GM18867 (cell line): ENCODE measurements around the gene SPIN2B.
"Not testable (repeated sequence)": the region's sequence is repeated elsewhere in the genome, so short reads cannot be mapped to it uniquely, and the experiment has no call there.

Source experiments
- ATAC-seq: cut with Tn5 transposase; IDR thresholded peaks from one replicate; pipeline ENCODE4 v1.9.1; 2021; ENCODE audit warnings: mild to moderate bottlenecking, moderate library complexity; ENCODE audit not compliant: unreplicated experiment

The SPIN2B gene

DNA sequence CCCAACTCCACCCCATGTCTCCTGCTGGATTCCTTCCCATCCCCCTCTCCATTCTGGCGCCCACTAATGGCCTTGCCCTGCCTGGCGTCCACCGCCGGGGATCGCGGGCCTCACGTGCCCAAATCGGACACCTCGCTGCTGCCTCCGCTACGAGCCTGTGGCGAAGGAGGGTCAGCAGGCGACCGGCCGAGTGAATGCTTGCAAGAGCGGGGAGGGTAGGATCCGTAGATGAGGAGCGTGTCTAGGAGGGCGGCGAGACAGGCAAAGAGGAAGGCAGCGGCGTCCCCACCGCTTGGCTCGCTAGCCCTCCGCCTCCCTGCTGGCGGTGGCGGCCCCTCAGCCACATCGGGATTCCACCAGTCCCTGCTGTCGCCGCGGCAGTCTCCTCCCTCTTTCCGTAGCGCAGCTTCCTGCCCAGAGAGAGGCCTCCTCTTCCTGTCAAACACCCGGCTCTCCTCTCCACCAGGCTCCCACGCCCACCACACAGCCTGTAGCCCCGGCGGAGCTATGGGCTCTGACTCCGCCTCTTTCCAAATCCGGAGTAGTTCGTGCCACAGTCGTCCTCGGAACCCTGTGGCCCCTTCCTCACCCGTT, at the start of gene SPIN2B:
TSS of gene SPIN2B (minus strand) at position 387 of the 594 bp plus-strand sequence.
- ATAC-seq = peak; percentile 99

DNA sequence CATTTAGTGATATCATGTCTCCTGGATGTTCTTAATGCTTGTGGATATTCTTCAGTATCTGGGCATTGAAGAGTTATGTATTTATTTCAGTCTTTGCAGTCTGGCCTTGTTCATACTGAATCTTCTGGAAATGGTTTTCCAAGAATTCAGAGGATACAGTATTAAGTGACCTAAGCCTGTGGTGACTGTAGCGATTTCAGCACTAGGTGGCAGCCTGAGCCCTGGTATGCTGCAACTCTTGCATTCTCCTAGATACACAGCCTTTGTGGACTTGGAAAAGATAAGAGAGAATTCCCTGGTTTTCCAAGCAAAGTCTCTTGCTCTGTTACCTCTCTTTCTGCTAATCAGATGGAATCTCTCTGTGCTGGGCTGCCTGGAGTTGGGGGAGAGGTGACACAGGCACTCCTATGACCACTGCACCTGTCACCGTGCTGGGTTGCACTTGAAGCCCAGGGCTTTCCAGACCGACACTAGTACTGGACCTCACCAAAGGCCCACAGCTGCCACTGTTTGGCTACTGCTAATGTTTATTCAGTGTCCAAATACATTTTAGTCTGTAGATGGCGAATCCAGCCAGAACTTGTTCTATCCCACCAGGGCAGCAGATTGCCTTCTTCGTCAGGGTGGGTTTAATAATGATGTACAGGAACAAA, 35.2 kb upstream of the SPIN2B start:
- ATAC-seq = no peak

DNA sequence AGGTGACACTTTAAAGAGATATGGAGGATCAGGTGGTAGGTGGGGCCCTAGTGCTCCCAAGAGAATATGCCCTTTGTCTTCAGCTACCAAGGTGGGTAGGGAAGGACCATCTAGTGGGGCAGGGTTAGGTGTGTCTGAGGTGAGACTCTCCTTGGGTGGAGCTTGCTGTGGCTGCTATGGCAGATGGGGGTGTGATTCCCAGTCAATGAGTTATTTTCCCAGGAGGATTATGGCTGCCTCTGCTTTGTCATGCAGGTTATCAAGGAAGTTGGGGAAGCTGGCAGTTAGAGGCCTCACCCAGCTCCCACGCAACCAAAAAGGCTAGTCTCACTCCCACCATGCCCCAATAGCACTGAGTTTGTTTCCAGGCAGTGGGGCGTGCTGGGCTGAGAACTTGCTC, 33.8 kb upstream of the SPIN2B start:
- no peak for ATAC-seq

DNA sequence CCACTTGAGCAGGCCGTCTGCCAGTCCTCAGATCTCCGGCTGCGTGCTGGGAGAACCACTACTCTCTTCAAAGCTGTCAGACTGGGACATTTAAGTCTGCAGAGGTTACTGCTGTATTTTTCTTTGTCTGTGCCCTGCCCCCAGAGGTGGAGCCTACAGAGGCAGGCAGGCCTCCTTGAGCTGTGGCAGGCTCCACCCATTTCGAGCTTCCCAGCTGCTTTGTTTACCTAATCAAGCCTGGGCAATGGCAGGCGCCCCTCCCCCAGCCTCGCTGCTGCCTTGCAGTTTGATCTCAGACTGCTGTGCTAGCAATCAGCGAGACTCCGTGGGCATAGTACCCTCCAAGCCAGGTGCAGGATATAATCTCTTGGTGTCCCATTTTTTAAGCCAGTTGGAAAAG, 30.9 kb upstream of the SPIN2B start:
- not testable (repeated sequence) for ATAC-seq

DNA sequence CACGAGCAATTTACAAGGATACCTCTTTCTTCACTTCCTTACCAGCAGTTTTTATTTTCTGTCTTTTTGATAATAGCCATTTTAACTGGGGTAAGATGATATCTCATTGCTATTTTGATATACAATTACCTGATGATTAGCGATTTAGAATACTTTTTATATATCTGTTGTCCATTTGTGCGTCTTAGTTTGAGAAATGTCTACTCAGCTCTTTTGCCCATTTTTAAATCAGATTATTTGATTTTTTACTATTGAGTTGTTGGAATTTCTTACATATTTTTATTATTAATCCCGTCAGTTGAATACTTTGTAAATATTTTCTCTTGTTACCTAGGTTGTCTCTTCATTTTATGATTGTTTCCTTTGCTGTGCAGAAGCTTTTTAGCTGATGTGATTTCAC, 17.3 kb upstream of the SPIN2B start:
- no peak for ATAC-seq

DNA sequence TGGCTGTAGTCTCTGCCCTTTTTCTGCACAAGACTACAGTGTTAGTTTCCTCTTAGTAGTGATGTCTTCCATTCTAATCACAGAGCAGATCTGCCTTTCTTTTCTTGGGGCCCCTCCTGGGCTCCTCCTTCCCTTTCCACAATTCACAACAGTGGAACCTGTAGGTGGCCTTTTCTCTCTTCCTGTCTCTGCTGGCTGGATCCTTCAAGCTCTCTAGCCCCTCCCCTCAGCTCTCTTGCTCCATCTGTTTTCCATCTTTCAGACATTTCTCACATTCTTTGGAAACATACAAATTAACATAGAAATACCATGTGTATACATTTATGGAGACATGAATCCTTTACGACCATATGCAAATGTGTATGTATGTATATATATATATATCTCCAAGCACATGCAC, 16.2 kb upstream of the SPIN2B start:
- ATAC-seq = no peak

DNA sequence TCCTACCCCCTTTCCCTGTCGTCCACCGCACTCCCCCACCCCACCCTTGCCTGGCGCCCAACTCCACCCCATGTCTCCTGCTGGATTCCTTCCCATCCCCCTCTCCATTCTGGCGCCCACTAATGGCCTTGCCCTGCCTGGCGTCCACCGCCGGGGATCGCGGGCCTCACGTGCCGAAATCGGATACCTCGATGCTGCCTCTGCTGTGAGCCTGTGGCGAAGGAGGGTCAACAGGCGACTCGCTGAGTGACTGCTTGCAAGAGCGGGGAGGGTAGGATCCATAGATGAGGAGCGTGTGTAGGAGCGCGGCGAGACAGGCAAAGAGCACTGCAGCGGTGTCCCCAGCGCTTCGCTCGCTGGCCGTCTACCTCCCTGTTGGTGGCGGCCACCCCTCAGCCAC, 15.7 kb upstream of the SPIN2B start, which contains the start of gene SPIN2A:
TSS of gene SPIN2A (minus strand) at position 325 of the 400 bp plus-strand sequence. CDS start 800 bp downstream, outside the sequence.
- ATAC-seq = not testable (repeated sequence)

DNA sequence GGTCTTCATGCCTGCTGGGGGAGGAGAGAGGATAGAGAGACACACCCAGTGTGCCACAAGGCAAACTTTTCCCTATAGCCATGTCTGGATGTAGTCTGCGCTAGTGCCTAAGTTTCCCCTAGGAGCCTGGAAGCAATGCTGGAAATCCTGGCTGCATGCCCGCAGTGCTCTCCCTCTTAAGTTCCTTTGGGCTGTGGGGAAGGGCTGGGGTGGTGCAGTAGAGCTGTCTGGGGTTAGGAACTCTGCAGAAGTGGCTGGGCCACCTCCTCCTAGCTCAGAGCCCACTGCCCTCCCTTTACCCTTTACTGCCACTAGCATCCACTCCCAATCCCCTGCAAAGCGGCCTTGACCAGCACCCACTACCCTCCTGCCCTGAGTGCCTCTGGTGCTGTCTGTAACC, 15.2 kb upstream of the SPIN2B start:
- not testable (repeated sequence) for ATAC-seq

DNA sequence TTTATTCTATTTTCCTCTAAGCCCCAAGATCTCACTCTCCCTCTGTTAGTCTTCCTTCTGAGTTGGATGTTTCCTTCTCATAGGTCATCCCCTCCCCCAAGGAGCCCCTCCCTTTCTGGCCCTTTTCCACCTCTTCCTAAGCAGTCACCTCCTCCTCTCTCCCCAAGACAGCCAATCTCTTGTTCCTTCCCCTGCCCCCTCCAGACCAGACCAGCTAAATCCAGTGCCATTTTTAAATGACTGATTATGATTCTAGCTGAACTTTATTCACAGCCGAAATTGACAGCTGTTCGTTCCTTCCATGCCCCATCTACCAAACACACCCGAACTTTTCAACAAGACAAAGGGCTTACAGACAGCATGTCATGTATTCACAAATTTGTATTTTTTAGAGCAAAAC, 13.9 kb upstream of the SPIN2B start:
- ATAC-seq = no peak

DNA sequence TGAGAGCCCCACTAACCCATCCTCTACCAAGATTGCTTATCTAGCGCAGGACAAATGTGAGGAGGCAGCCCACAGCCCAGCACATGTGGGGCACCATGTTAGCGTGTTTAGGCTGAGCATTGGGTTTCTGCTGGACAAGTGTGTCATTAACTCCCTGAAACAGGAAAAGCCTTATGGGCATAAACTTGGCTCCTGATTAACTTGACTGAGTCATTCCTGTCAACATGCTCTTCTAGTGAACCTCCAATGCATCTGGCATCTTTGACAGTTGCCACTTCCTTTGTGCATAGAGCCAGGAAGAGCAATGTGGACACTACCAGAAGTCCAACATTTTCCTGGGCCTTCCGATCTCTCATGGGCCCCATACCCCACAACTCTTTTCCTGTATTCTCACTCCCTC, 13.4 kb upstream of the SPIN2B start:
- ATAC-seq = no peak

DNA sequence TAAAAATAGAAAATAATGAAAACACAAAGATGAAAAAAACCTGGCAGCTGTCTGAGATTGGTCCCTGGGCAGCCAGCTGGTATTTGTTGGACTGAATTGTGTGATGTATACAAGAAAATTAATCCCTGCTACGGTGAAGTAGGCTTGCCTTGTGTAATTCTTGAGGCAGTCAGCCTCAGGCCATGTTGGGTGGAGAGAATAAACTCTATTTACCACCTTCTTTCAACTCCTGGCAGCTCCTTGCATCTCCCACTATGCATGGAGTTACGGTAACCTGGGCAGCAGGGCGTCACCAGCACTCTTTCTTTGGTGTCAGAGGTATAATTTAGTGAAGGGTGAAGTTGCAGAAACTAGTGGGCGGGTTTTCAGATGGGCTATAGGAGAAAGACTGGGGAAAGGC, 12.4 kb upstream of the SPIN2B start:
- no peak for ATAC-seq

DNA sequence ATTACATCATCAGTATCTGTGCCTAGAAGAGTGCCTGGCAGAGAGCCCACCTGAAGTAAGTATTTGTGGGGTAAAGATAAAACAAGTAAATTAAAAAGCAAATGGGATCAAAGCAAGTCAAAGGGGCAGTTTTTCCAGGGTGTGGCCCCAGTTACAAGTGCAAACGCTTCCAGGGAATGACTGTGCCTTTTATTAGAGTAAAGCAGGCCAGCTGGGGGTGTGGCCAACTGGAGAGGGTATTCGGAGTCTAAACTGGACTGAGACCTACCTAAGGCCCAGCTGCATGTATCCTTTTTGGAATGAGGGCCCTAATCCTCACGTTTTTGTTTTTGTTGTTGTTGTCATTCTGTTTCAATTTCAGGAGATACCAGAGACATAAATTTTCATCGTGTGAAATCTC, 11.9 kb upstream of the SPIN2B start:
- not testable (repeated sequence) for ATAC-seq

DNA sequence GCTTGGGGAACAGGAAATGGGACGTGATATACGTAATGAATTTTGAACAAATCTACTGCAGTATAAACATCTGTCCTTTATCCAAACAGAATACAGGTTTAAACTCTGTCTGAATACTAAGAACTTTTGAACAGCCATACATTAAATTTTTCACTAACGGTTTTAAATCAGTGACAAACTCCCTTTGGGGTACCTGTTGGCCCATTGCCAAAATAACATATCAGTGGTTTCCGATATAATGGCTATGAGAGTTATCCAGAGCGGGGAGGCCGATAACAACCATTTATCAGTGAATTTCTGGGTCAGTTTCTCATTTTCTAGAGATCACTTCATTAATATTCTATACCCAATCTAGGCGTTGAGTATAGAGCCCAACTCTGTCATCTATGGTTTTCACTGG, 10.7 kb upstream of the SPIN2B start:
- no peak for ATAC-seq

DNA sequence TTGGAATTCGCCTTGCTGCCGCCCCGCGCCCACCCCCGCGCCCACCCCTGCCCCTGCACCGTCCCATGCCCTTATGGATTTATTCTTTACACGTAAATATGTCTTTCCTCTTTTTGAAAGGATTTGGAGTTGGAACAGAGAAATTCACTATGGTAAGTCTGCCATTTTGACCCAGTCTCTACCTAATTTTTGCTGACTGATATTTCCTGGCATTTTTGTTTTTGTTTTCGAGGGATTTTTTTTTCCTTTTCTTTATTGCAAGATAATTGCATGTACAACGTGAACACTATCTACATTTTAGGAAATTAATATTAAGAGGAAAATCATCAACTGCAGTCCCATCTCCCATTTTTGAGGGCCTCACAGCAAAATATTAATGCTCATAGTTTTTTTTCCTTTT, 468 bp upstream of the SPIN2B start:
- no peak for ATAC-seq

DNA sequence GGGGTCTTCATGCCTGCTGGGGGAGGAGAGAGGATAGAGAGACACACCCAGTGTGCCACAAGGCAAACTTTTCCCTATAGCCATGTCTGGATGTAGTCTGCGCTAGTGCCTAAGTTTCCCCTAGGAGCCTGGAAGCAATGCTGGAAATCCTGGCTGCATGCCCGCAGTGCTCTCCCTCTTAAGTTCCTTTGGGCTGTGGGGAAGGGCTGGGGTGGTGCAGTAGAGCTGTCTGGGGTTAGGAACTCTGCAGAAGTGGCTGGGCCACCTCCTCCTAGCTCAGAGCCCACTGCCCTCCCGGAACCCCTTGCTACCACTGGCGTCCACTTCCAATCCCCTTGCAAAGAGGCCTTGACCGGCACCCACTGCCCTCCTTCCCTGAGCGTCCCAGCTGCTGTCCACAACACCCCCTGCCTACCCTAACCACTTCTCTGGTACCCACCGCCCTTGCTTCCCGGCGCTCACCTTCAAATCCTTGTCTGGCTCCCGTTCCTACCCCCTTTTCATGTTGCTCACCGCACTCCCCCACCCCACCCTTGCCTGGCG, 658 bp downstream of the SPIN2B start:
- not testable (repeated sequence) for ATAC-seq

DNA sequence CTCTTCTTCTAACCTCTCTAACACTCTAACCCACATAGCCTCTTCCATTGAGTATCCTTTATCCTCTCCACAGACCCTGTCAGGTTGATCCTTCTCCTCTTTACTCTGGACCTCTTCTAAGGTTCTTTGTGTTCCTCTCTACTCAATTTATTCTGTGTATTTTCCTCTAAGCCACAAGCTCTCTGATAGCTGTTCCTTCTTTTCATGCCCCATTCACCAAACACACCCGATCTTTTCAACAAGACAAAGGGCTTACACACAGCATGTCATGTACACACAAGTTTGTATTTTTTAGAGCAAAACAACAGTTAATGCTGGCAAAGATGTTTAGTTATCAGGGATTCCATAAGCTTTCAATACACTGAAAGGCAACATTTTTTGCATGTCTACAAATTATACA, 1.9 kb downstream of the SPIN2B start:
- ATAC-seq = no peak

DNA sequence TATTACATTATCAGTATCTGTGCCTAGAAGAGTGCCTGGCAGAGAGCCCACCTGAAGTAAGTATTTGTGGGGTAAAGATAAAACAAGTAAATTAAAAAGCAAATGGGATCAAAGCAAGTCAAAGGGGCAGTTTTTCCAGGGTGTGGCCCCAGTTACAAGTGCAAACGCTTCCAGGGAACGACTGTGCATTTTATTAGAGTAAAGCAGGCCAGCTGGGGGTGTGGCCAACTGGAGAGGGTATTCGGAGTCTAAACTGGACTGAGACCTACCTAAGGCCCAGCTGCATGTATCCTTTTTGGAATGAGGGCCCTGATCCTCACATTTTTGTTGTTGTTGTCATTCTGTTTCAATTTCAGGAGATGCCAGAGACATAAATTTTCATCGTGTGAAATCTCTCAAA, 3.8 kb downstream of the SPIN2B start:
- ATAC-seq = not testable (repeated sequence)

DNA sequence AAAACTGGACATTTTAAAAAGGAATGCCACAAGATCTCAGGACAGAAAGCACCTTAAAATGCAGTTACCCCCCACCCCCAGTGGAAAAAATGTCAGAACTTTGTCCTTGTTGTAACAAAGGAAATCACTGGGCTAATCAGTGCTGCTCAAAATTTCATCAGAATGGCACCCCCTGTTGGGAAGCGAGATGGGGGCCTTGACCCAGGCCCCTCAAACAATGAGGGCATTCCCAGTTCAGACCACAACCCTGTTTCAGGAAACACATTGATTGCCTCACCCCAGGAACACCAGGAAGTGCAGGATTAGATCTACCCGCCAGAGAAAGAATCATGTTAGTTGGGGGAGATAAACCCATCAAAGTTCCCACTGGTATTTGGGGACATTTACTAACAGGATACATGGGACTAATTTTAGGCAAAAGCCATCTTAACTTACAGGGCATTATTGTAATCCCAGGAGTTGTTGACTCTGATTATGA, 16.4 kb downstream of the SPIN2B start:
- ATAC-seq = no peak

DNA sequence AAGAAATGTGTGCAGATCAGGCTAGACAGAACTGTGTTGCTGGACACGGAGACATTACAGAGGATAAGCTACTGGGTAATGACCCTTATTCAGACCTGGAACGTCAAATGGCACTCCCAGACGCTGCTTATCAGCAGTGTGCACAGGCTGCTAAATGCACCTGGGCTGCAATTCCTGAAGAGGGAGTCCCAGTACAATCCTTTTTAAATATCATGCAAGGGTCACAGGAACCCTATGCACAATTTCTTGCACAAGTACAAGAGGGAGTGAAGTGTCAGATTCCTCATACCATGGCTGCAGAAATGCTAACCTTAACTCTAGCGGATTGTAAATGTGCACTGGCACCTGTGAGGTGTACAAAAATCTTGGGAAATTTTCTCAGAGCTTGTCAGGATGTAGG, 16.9 kb downstream of the SPIN2B start:
- ATAC-seq = no peak

DNA sequence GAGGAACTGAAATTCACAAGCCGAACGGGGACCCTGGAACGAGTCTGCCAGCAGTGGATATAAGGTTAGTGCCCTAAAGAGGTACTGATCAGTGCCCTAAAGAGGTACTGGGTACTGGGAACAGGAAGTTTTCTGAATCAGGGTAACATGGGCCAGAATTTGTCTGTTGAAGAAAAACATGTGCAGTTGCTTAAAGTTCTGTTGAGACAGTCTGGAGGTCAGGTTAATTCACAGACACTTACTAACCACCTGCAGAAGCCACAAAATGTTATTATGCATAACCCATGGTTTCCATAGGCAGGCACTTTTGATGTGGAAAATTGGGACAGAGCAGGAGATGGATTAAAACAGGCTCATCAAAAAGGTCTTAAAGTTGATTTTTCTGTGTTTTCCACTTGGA, 17.9 kb downstream of the SPIN2B start:
- no peak for ATAC-seq

DNA sequence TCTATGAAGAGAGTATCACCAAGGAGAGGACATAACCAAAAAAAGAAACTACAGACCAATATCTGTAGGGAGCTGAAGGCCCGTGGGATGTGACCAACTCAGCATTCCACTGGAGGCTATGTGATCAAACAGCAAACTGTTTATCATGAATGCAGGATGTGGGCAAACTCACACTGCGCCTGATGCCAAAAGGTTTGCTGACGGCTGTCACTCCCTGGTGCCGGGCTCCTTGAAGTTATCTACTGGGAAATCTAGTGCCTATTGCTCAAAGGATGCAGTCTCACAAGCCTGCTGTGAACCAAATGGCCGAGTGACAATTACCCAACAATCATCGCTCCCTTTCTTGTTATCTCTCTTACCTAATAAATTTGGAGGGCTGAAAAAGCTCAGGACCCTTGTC, 18.4 kb downstream of the SPIN2B start:
- not testable (repeated sequence) for ATAC-seq

DNA sequence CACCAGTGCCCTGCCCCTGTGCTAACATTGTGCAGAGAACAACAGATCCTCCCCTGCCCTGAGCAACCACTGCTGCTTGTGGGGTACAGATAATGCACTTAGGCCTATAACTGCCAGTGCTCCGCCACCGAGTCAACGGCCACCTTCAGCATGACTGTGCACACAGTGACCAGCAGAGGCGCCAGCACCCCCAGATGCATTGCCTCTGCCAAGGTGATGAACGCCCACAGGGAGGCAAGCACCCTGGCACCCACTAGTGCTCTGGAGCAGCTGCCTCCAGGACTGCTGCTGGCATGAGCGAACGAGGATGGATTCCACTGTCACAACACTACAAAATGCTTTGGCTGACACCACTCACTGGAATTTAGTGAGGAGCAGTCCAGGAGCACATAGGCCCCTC, 38.2 kb downstream of the SPIN2B start:
- ATAC-seq = no peak
